Bronchial epithelial cell (primary cell): ENCODE measurements around the gene INS. TPM values are rescaled to one million over a fixed set of nuclear protein-coding genes. Genes with fewer than 3 reads are reported as not detected.

Experiments
- DNase-seq: peaks from one replicate; pipeline ENCODE4 v3.0.0-alpha.2; 2010; ENCODE audit warnings: low read depth
- FAIRE-seq: peaks from 2 replicates; lab custom pipeline; 2011; peaks lifted over from hg19 to GRCh38; lab: Jason Lieb, UNC
- H3K27me3 ChIP-seq: 2 replicates; pipeline ENCODE4 v1.5.1; 2011; ENCODE audit warnings: low read length; ENCODE audit not compliant: control insufficient read depth, insufficient read depth
- H3K36me3 ChIP-seq: 2 replicates; pipeline ENCODE4 v1.5.1; 2011; ENCODE audit warnings: low read length; ENCODE audit not compliant: control insufficient read depth, insufficient read depth
- H3K4me3 ChIP-seq: 2 replicates; pipeline ENCODE4 v1.5.1; 2011; ENCODE audit warnings: mild to moderate bottlenecking, low read depth, low read length, control low read depth
- total RNA-seq: library from RNA; depleted of rRNA; stranded (reverse); fragments of >200 nt; gene quantifications from 2 replicates; pipeline ENCODE4 v1.2.1, GENCODE V29; 2014
- TF ChIP-seq, protein P1 (sequence below): IDR thresholded peaks from 2 replicates; pipeline ENCODE4 v1.5.1; 2011; ENCODE audit warnings: mild to moderate bottlenecking, moderate library complexity, low read length, control low read depth, inconsistent platforms; ENCODE audit not compliant: insufficient read depth, severe bottlenecking

The INS gene
- total RNA-seq, 1 donor from 2014 or later, result not detected

DNA sequence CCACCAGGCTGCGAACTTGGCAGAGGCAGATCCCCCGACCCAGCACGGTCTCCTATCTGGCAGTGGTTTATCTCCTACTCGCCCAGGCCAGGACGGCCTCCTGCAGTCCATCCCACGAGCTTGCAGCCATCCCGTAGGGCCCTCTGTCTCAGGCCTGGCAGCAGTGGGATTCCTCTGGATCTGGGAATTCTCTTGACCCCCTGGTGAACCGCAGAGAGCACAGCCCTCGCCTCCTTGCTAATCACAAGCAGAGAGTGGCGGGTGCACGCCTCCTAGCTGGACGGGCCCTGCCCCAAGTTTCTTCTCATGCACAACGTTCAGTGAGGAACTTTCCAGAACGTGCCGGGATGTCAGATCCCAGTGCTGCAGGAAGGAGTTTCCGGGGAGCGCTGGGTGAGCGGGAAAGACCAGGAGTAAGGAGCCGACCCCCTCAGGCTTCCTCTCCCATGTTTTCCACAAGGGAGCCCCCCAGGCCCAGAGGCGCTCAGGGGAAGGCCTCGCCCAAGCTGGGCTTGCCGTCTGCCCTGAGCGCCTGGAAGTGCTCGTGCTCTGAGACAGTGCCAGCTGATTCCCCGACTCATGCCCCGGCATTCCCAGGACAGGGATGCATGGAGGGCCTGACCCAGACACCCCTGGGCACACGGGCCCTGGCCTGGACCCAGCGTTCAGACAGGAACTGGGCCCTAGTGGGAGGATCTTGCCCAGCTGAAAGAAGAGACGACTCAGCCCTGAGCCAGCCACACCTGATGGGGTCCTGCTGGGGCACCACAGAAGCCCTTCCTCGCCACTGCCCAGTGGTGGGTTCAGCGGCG, 46.4 kb downstream of the INS start:
- TF ChIP-seq, protein P1, sequence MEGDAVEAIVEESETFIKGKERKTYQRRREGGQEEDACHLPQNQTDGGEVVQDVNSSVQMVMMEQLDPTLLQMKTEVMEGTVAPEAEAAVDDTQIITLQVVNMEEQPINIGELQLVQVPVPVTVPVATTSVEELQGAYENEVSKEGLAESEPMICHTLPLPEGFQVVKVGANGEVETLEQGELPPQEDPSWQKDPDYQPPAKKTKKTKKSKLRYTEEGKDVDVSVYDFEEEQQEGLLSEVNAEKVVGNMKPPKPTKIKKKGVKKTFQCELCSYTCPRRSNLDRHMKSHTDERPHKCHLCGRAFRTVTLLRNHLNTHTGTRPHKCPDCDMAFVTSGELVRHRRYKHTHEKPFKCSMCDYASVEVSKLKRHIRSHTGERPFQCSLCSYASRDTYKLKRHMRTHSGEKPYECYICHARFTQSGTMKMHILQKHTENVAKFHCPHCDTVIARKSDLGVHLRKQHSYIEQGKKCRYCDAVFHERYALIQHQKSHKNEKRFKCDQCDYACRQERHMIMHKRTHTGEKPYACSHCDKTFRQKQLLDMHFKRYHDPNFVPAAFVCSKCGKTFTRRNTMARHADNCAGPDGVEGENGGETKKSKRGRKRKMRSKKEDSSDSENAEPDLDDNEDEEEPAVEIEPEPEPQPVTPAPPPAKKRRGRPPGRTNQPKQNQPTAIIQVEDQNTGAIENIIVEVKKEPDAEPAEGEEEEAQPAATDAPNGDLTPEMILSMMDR, result no peak
- DNase-seq, result no peak
- Histone ChIP-seq H3K36me3 (no peaks in the 10 kb centered on the region), H3K4me3 (no peak overlapping the region), H3K27me3 (no peaks in the 10 kb centered on the region)
- FAIRE-seq, result no peak

DNA sequence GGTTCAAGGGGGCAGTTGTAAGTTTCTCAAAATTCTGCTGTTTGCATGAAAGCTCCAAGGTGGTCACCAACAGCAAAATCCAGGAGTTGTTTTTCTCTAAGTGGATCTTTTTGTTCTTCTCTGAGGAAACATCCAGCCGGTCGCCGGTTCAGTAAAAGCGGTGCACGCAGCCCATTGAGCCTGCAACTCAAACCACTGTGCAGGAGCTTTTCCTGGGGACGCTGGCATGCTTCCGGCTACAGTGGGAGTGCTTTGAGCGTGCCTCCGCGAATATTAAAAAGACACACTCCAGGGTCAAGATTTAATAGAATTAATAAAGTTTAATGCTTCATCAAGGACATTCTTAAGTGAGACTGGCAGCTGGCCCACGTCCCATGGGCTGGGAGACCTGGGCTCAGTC, 47.2 kb downstream of the INS start:
- Histone ChIP-seq H3K27me3 (no peaks in the 10 kb centered on the region), H3K36me3 (no peaks in the 10 kb centered on the region), H3K4me3 (no peak overlapping the region)
- no peak for DNase-seq
- TF ChIP-seq, protein P1, result no peak
- FAIRE-seq, result no peak

DNA sequence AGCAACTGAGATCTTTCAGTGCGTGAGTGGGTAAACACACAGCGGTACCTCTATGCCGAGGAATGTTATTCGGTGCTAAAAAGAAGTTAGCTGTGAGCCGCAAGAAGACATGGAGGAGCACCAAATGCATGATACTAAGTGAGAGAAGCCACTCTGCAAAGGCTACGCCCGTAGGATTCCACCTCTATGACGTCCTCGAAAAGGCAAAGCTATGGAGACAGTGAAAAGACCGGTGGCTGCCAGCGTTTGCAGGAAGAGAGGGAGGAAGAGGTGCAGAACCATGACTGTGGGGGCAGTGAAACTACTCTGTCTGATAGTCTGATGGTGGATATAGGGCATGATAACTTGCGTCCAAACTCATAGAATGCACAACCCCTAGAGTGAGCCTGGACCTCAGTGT, 50.5 kb downstream of the INS start:
- Histone ChIP-seq H3K4me3 (no peak overlapping the region), H3K27me3 (peaks cover 2% of the 10 kb centered on the region), H3K36me3 (no peaks in the 10 kb centered on the region)
- TF ChIP-seq, protein P1, result no peak
- DNase-seq (no peak), FAIRE-seq (no peak)

Other genes with a start within 250 kb of the INS start
- not detected in 2 replicates for gene TNNT3, start 241.5 kb downstream of the INS start, total RNA-seq
- gene MRPL23, start 213.9 kb downstream of the INS start, total RNA-seq, result 97.7 and 125 TPM in 2 replicates
- gene H19, start 163.4 kb downstream of the INS start, total RNA-seq, result 19.7 and 59.4 TPM in 2 replicates
- gene IGF2, start 21.8 kb downstream of the INS start, total RNA-seq, result 1.0 and 6.6 TPM in 2 replicates
- gene TH, start 10.6 kb upstream of the INS start, total RNA-seq, result under 0.01 and 0.13 TPM in 2 replicates
- gene ASCL2, start 109.4 kb upstream of the INS start, total RNA-seq, result 0.79 and 2.4 TPM in 2 replicates
- not detected in 2 replicates for gene C11orf21, start 140.7 kb upstream of the INS start, total RNA-seq
- not detected in 2 replicates for gene TSPAN32, start 140.8 kb upstream of the INS start, total RNA-seq
- 133 and 219 TPM in 2 replicates for gene CD81, start 216.1 kb upstream of the INS start, total RNA-seq
- gene TSSC4, start 239.5 kb upstream of the INS start, total RNA-seq, result 80.8 and 86.3 TPM in 2 replicates